GM18520 (cell line): ENCODE results near the gene SUMO2.
A peak's percentile ranks its signal among the peaks of the same experiment; 100 is the strongest.
"Not testable (repeated sequence)": the region's sequence is repeated elsewhere in the genome, so short reads cannot be mapped to it uniquely, and the experiment has no call there.

ENCODE experiments used
- ATAC-seq: cut with Tn5 transposase; IDR thresholded peaks from one replicate; pipeline ENCODE4 v1.9.1; 2021; ENCODE audit not compliant: unreplicated experiment

The SUMO2 gene

DNA sequence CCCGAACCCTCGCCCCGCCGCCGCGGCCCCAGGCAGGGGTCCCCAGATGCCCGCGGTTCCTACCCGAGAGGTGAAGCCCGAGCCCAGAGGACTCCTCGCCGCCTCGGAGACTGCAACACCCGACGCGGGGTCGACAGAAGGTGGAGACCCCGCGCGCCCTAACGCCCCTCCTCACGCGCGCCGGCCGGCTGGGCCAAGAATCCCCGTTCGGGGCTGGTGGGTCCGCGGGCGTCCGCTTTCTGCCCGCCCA, 515 bp downstream of the SUMO2 start:
- no peak for ATAC-seq

GRCh38 chr17:75181608-75182318, 996 bp downstream of the SUMO2 start:
- peak; percentile 5 for ATAC-seq

DNA sequence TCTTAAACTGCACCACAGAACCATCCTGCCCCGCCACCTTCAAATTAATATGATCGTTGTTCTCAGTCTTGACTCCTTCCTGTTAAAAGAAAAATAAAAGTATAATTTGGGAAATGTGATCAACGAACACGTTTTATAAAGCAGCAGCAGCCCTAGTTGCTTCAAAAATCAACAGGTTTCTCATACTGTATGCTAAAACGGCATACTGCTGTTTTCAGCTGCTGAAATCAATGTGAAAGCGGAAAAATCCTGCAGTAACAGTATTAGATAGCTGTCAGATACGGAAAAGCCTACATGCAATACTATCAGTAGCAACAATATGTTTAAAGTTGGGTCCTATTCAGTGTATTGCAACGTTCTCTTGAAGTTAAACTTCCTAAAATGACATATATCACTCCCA, 1.6 kb downstream of the SUMO2 start:
- no peak for ATAC-seq

DNA sequence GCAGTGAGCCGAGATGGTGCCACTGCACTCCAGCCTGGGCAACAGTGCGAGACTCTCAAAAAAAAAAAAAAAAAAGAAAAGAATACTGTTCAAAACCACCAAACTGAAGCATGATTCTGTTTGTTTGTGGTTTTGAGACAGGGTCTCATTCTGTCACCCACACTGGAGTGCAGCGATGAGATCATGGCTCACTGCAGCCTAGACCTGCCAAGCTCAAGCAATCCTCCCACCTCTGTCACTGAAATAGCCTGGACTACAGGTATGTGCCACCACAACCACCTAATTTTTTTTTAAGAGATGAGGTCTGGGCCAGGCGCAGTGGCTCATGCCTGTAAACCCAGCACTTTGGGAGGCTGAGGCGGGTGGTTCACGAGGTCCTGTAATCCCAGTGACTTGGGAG, 4.3 kb downstream of the SUMO2 start:
- no peak for ATAC-seq

GRCh38 chr17:75176625-75177024, 6.1 kb downstream of the SUMO2 start:
- no peak for ATAC-seq

GRCh38 chr17:75174996-75175395, 7.8 kb downstream of the SUMO2 start:
- ATAC-seq = no peak

GRCh38 chr17:75173526-75173925, 9.2 kb downstream of the SUMO2 start:
- ATAC-seq = no peak

- ATAC-seq = no peak
Observed at GRCh38 chr17:75168998-75169397, 13.8 kb downstream of the SUMO2 start.

- not testable (repeated sequence) for ATAC-seq
Observed at GRCh38 chr17:75164606-75165005, 18.2 kb downstream of the SUMO2 start.

- no peak for ATAC-seq
Observed at GRCh38 chr17:75163074-75163473, 19.7 kb downstream of the SUMO2 start.

GRCh38 chr17:75160211-75160610, 22.5 kb downstream of the SUMO2 start:
- no peak for ATAC-seq

- ATAC-seq = no peak
Observed at GRCh38 chr17:75159196-75160031, 23.3 kb downstream of the SUMO2 start.

DNA sequence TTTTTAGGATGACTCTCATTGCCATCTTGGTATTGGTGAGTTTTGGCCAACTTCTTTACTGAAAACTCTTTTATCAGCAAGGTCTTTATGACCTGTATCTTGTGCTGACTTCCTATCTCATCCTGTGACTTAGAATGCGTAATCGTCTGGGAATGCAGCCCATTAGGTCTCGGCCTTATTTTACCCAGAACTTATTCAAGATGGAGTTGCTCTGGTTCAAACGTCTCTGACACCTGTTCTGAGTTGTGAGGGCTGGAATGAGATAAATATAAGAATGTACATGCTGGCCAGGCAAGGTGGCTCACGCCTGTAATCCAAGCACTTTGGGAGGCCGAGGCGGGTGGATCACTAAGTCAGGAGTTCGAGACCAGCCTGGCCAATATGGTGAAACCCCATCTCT, 24.3 kb downstream of the SUMO2 start:
- not testable (repeated sequence) for ATAC-seq

GRCh38 chr17:75155191-75155601, 27.6 kb downstream of the SUMO2 start:
- no peak for ATAC-seq

- peak; percentile 91 for ATAC-seq
Observed at GRCh38 chr17:75154195-75155106, 28.3 kb downstream of the SUMO2 start, which contains the start of gene JPT1. JPT1 (minus strand) TSS chr17:75154512; CDS start chr17:75154397, 115 bp downstream.

DNA sequence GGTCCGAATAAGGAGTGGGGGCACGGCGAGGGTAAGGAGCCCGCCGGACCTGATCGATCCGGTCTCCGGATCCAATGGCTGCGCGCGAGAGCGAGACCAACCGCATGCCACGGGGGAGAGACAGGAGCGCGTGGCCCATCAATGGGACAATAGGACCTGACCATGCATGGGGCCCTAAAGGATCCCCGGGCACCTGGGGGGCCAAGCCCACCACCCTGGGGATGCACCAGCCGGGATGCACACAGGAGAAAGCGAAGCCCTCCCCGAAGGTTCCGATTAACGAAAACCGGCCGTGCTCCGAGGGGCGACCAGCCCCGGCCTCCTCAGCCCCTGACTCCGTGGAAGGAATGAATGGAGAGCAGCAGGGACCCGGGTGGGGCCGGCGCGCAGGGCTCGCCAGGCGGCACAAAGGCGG, 29.0 kb downstream of the SUMO2 start:
- peak; percentile 19 for ATAC-seq

- ATAC-seq = no peak
Observed at GRCh38 chr17:75152922-75153779, 29.6 kb downstream of the SUMO2 start.

DNA sequence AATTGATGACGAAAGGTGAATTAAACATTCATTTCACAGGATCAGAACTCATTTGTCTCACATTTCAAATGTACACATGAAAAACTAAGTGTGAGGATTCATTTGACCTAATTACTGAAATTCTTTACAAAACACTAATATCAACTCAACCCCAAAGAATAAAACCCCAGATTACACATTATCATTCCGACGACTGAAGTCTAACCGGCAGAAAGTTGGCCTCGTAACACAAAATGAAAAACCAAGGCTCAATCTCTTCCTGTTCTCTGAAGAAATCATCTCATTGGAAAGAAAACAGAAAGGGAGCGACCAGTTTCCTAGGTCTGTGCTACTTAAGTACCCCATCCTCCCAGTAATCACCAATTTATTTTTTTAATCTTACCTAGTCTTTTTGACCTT, 30.2 kb downstream of the SUMO2 start:
- no peak for ATAC-seq

- no peak for ATAC-seq
Observed at GRCh38 chr17:75151930-75152329, 30.8 kb downstream of the SUMO2 start.

DNA sequence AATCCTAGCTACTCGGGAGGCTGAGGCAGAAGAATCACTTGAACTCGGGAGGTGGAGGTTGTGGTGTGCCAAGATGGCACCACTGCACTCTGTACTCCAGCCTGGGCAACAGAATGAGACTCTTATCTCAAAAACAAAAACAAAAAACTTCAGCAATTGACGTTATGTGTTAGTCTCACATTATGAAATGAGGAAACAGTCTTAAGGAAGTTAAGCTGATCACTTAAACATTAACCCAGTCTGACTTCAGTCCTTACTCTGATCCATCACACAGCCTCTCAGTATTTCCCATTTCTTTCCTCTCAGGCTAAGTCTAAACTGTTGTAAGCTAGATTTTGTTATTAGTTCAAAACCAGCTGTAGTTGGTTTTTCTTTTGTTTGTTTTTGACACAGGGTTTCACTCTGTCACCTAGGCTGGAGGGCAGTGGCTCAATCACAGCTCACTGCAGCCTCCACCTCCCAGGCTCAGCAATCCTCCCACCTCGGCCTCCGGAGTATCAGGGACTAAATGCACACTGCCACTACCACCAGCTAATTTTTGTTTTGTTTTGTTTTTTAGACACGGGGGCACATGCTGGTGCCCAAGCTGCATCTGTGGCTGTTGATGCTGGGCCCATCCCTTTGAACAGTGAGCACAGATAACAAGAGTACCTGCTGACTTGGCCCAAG, 34.7 kb downstream of the SUMO2 start:
- no peak for ATAC-seq
